Fibroblast of peridontal ligament (primary cell): ENCODE data around the gene SGF29.
"Not testable (repeated sequence)": the region's sequence is repeated elsewhere in the genome, so short reads cannot be mapped to it uniquely, and the experiment has no call there.

ENCODE experiments used
- DNase-seq: peaks from one replicate; pipeline ENCODE4 v3.0.0-alpha.2; 2010; ENCODE audit errors: extremely low read depth

The SGF29 gene

DNA sequence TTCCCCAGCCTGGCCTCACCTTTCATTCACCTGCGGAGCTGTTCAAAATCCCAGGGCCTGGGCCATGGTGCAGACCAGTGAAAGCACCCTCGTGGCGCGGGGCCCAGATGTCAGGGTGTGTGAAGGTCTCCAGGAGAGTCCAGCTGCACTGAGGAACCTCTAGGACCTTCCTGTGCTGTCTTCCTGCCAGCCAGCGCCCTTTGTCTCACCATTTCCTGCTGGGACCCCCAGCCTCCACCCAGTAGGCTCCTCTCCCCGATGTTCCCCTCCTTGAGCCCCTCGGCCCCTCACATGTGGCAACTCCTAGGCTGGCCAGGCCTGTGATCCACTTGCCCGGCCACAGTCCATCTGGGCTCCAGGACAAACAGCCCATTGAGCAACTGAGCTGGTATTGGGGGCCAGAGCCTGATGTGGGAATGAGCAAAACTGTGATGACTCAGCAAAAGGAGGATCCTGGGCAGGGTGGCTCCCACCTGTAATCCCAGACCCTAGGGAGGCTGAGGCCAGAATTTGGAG lies 42.5 kb downstream of the SGF29 start:
- DNase-seq = no peak

DNA sequence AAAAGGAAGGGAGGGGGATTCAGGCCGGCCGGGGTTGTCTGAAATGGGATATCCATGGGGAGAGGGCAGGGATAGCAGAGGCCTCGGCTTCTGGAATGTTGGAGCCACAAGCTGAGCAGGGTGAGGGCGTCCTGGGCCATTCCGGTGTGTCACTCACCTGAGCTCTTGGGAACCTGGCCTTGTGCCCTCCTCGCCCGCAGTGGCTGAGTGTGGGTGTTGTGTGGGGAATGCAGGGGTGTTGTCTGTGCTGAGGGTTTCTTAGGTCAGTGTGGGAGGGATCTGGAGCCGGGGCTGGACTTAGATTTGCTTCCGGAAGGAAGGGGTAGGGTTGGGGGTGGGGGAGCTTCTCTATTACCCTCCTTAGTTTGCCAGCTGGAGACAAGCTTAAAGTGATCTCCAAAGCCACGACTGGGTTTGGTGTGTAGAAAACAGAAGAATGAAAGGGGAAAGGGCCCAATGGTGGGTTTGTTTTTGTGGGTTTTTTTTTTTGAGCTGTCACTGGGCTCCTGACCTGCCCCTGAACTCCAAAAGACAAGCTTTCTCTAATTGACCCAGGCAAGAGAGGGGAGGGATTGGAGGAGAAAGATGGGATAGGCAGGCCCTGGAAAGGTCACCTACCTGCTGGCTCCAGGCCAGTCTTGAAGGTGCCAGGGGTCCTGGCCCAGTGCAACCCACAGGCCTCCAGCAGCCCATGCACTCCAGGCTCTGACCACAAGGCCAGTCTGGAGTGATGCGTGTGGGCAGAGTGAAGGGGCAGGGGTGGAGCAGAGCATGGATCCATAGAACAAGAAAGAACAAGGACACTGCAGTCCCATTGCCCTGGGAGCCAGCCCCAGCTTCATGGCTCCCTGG lies 43.3 kb downstream of the SGF29 start, which contains the start of gene SULT1A2:
TSS of gene SULT1A2 (minus strand) at position 211 of the 852 bp plus-strand sequence. CDS start 1,120 bp downstream, outside the sequence.
- no peak for DNase-seq

DNA sequence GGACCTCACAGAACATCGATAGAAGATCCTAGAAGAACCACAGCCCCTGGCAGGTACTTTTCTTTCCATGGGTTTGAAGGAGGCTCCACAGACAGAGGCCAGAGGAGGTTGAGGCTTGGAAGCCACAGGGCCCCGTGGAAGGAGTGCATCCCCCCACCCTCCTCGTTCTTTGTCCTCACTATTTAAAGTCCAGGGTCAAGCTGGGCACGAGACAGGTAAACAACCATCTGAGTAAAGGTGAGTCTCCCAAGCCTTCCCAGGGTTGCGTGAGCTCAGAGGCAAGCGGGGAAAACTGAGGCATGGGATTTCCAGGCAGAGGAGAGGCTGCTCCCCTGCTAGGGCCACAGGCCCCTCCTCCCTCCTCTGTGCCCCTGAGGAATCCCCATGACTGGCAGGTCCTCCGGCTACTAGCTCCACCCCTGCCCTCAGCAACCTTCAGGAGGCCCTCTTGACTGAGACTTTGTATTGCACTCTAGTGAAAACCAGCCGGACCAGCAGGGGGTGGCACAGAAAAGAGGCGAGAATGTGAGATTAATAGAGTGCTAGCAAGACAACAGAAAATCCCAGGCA lies 44.1 kb downstream of the SGF29 start:
- no peak for DNase-seq

DNA sequence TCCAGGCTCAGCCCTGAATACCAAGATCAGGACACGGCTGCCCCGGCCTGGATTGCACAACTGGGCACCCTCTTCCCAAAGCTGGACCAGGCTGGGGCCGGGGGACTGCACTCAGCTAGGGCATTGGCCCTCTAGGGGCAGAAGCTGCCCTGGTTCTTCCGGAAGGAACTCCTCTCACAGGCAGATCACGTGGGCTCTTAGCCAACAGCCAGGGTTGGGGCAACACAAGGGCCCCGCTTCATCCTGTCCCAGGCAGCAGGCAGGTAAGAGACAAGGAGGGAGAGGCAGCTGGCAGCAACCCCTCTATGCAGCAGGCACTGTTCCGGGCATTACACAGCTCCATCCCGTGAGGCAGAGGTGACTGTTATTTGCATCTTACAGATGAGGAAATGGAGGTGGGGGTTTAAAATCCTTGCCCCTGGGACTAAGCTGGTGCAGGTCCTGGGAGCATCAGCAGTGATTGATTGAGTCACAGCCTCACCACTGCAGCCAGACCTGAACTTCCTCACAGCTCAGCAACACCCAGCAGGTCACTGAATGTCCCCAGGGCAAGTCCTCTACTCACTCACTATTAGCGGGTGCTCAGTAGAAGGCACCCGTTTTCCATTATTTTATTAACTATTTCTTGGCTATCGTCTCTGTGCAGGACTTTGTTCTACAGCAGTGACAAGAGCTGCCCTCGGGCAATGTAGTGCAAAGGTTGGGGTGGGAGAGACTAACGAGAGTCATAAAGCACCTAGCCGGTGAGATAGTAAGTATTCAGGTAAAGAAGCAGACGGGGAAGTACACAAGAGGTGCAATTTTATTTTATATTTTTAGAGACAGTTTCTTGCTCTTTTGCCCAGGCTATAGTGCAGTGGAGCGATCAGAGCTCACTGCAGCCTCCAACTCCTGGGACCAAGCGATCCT lies 45.9 kb downstream of the SGF29 start:
- DNase-seq = not testable (repeated sequence)

DNA sequence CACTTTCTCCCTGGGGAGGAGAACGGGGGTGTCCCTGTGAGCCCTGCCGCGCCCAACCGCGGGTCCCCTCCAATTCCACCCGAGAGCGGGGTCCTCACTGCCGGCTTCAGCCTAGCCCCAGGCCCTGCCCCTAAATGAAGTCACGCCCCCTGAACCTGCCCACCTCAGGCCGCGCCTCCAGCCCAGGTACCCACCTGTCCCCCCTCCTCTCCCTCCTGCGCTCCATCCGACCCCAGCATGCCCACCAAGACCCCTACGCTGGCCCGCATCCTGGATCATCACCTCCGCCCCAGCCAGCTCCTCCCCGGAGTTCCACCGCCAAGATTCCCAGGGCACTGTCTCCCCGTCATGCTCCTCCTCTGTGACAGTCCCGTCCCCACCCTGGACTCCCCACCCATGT lies 47.2 kb downstream of the SGF29 start:
- not testable (repeated sequence) for DNase-seq

DNA sequence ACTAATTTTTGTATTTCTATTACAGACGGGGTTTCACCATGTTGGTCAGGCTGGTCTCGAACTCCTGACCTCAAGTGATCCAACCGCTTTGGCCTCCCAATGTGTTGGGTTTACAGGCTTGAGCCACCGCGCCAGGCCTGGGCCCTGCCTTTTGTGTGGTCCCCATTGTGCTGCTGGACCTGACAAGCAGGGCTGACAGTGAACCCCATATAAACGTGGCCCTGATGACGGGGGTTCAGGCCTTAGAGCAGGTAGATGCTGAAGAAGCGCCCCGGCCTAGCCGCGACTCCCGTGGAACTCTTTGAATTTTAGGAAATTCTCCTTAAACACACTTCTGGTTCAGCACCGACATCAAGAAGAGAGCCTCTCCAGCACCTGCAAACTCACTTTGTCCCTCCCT lies 47.9 kb downstream of the SGF29 start:
- DNase-seq = not testable (repeated sequence)

DNA sequence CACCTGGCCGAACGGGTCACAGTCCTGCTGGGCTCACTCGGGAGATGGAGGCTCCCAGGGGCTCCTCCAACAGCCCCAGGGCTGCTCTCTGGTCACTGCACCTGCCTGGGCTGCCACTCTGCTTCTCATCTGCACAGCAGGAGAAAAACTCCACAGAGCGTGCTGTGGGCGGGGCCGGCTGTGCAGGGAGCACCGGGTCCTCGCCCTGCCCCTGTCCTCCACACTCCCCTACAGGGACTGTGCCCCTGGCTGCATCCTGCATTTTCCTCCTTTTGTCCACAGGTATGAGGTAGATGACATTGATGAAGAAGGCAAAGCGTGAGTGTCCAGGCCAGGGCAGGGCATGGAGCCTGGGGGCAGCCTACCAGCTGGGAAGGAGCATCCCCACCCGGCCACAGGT lies 48.3 kb downstream of the SGF29 start:
- DNase-seq = not testable (repeated sequence)

DNA sequence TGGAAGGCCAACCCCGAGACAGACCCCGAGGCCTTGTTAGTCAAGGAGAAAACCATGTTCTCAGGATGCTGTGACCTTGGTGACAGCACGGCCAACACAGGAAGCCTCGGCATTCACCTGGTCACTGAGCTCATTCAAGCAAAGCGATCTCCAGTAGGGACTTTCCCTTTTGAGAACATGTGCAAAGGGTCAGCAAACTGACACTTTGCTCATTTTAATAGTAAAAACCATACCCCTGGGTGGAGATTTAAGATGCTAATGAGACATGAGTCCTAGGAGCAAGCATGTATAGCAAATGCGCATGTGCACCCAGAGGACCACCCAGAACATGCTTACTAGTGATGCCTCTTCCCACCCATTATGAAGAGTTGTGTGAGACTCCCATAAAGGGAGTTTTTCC lies 48.8 kb downstream of the SGF29 start:
- DNase-seq = no peak

DNA sequence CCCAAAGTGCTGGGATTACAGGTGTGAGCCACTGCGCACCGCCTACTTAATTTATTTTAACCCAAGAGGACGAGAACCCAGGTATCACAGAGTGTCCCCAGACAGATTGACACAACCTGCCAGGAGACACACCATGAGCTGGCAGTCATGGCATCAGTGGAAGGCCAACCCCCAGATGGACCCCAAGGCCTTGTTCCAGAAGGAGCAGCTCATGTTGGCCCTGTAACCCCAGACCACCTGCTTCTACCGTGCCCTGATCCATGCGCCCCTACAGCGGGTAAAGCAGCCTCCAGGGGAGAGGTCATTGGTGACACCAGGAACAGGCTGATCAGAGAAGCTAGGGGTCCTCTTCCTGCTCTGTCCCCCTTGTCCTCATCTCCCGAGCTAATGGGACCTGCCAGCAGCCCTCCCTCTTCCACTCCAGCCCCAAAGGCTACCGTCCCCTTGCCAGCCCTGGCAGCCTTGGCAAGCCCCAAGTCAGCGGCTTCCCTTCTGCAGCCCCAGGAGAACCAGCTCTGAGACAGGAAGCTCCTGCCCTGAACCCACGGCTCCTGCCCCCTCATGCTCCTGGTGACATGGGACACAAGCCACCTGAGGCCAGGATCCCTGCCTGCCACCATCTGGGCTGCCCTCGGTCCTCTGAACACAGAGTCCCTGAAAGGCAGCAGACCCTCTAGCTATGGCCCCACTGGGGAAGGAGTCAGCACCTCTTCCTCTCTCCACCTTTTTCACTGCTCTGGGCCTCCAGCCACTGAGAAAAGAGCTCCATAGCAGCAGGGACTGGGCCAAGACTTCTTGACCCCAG lies 49.9 kb downstream of the SGF29 start:
- DNase-seq = no peak

DNA sequence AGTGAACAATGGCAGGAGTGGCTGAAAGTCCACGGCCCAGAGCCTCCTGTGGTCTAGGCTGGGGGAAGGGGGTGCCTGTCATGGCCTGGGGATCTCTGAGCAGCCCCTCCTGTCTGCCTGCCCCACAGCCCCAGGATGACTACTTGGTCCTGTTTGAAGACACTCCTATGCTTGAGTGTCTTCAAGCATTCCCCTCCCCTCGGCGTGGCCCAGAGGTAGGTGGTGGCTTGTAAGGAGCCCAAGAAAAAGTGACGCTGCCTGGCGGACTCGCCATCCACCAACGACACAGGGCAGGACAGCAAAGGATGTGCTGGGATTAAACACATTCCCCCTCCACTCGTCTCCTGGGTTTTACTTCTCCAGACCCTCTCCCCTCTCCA lies 50.5 kb downstream of the SGF29 start:
- DNase-seq = no peak

DNA sequence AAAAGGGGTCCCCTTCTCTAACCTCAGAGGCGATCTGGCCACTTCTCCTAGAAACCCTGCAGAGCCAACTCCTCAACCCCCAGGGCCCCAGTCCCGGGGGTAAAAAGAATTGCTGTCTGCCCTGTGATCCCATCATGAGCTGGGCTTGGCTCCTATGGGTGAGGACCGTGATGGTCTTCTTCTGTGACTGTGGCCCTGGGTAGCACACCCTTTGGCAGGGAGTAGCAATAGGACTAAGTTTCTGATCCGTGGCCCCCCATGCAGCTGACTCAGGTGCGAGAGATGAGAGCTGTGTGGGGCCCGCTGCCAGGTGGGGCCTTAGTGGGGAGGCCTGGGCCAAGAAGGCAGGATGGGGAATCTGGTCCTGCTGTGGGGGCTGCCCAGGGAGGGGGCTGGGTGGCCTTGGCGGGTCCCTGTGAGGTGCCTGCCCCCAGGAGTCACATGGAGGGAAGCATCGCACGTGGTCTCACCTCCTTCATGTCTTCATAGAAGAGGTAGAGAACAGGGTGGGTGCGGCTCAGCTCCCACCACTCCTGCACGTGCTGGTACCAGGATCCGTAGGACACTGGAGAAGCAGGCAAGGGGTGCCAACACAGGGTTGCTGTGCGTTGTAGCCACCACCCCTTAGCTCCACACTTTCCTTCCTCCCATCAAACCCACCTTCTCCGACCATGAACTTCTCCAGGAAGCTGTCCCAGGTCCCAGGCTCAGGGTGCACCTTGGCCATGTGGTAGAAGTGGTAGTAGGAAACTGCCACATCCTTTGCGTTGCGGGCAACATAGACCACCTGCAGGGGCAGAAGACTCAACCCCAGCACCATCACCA lies 52.8 kb downstream of the SGF29 start:
- no peak for DNase-seq

DNA sequence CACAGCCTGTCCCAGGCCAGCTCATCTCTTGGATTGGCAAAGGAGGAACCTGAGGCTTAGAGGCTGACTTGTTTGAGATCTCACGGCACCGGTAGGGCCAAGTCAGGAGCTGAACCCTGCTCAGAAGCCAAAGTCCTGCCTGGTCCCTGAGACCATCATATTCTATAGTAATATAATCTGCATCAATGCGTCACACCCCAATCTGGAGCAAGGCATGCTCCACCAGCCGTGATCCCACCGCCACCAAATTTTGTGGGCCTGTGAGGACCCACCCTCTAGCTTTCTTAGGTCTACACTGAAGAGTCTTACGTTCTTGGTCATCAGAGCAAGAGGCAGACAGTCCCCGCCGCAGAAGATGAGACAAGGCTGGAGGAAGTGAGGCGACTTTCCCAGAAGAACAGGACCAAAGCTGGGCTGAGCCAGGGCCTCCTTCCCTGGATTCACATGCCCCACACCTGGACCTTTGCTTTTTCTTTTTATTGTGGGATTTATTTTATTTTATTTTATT lies 53.5 kb downstream of the SGF29 start:
- DNase-seq = no peak

DNA sequence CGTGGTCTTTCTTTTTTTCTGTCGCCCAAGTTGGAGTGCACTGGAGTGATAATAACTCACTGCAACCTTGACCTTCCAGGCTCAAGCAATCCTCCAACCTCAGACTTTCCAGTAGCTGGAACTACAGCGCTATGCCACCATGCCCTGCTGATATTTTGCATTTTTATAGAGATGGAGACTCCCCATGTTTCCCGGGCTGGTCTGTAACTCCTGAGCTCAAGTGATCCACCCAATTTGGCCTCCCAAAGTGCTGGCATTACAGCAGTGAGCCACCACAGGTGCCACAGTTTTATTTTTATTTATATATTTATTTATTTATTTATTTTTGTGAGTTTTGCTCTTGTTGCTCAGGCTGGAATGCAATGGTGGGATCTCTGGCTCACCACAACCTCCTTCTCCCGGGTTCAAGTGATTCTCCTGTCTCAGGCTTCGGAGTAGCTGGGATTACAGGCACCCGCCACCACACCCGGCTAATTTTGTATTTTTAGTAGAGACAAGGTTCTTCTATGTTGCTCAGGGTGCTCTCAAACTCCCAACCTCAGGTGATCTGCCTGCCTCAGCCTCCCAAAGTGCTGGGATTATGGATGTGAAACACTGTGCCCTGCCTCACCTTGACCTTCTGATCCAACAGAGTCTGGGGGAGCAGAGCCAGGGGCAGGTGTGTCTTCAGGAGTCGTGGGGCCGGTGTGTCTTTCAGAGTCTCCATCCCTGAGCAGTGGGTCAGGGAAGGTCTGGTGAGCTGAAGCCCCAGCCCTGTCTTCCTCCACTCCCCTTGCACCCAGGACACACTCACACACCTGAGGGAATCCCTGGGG lies 54.2 kb downstream of the SGF29 start:
- DNase-seq = not testable (repeated sequence)

DNA sequence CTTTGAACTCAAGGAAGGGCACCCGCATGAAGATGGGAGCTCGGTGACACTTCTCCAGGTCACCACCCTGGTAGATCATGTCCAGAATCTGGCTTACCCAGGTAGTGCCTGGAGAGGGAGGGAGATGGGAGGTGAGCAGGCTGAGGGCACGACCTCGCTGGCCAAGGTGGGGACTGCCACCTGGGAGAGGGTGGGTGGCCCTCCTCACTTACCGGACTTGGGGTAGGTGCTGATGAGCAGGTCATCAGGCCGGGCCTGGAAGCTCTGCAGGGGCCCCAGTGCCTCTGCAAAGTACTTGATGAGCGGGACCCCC lies 54.7 kb downstream of the SGF29 start:
- DNase-seq = not testable (repeated sequence)

DNA sequence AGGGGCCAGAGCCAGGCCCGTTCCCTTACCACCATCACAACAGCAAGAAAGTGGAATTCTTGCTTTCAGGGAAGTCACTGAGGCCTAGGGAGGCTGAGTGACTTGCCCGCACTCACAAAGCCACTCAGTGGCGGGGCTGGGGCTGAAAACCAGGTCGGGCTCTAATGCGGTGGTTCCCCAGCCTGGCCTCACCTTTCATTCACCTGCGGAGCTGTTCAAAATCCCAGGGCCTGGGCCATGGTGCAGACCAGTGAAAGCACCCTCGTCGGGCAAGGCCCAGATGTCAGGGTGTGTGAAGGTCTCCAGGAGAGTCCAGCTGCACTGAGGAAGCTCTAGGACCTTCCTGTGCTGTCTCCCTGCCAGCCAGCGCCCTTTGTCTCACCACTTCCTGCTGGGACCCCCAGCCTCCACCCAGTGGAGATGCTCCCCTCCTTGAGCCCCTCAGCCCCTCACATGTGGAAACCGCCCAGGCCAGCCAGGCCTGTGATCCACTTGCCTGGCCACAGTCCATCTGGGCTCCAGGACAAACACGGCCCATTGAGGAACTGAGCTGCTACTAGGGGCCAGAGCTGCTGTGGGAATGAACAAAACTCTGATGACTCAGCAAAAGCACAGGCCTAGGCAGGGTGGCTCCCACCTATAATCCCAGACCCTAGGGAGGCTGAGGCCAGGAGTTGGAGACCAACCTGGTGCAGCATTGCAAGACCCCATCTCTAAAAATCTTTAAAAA lies 55.3 kb downstream of the SGF29 start:
- DNase-seq = not testable (repeated sequence)

DNA sequence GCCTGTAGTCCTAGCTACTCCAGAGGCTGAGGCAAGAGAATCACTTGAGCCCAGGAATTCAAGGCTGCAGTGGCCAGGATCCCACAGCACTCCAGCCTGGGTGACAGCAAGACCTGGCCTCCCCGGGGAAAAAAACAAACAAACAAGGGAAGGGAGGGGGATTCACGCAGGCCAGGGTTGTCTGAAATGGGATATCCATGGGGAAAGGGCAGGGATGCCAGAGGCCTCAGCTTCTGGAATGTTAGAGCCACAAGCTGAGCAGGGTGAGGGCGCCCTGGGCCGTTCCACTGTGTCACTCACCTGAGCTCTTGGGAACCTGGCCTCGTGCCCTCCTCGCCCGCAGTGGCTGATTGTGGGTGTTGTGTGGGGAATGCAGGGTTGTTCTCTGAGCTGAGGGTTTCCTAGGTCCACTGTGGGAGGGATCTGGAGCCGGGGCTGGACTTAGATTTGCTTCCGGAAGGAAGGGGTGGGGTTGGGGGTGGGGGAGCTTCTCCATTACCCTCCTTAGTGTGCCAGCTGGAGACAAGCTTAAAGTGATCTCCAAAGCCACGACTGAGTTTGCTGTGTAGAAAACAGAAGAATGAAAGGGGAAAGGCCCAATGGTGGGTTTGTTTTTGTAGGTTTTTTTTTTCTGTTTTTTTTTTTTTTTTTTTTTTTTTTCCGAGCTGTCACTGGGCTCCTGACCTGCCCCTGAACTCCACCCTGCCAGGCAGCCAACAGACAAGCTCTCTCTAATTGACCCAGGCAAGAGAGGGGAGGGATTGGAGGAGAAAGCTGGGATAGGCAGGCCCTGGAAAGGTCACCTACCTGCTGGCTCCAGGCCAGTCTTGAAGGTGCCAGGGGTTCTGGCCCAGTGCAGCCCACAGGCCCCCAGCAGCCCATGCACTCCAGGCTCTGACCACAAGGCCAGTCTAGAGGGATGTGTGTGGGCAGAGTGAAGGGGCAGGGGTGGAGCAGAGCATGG lies 56.2 kb downstream of the SGF29 start, which contains the start of gene SULT1A1:
TSS of gene SULT1A1 (minus strand) at position 414 of the 964 bp plus-strand sequence. CDS start 1,189 bp downstream, outside the sequence.
- no peak for DNase-seq

DNA sequence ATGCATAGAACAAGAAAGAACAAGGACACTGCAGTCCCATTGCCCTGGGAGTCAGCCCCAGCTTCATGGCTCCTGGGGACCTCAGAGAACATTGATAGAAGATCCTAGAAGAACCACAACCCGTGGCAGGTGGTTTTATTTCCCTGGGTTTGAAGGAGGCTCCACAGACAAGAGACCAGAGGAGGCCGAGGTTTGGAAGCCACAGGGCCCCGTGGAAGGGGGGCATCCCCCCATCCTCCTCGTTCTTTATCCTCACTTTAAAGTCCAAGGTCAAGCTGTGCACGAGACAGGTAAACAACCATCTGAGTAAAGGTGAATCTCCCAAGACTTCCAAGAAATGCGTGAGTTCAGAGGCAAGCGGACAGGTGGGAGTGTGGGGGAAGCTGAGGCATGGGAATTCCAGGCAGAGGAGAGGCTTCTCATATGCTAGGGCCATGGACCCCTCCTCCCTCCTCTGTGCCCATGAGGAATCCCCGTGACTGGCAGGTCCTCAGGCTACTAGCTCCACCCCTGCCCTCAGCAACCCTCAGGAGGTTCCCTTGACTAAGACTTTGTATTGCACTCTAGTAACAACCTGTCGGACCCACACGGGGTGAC lies 57.0 kb downstream of the SGF29 start:
- DNase-seq = no peak
